ENCODE data around the gene TRABD2A. TPM values are rescaled to one million over a fixed set of nuclear protein-coding genes. Genes with fewer than 3 reads are reported as not detected.
A peak's percentile ranks its signal among the peaks of the same experiment; 100 is the strongest.

TRABD2A gene, protein sequence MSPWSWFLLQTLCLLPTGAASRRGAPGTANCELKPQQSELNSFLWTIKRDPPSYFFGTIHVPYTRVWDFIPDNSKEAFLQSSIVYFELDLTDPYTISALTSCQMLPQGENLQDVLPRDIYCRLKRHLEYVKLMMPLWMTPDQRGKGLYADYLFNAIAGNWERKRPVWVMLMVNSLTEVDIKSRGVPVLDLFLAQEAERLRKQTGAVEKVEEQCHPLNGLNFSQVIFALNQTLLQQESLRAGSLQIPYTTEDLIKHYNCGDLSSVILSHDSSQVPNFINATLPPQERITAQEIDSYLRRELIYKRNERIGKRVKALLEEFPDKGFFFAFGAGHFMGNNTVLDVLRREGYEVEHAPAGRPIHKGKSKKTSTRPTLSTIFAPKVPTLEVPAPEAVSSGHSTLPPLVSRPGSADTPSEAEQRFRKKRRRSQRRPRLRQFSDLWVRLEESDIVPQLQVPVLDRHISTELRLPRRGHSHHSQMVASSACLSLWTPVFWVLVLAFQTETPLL
- total RNA-seq (100 to 1,000 TPM in 1 of 5 donors, 10 to 100 TPM in 1, 1 to 10 TPM in 1, under 1 TPM in 2; 0.29 to 109 (median 1.3) TPM), polyA plus RNA-seq (under 1 TPM in 2 of 3 donors, not detected in 1; 0.48 to 0.50 TPM)
- long read RNA-seq, donor 1, partial matches to known transcripts = 1,406 of 1,430 reads
- long read RNA-seq, donor 1, other reads (novel, unspliced or antisense) = 23 of 1,430 reads
- long read RNA-seq, donor 2, partial matches to known transcripts = 1,570 of 1,591 reads
- long read RNA-seq, donor 2, other reads (novel, unspliced or antisense) = 18 of 1,591 reads
- long read RNA-seq, donor 3 = 0 reads
- long read RNA-seq, donor 4 = 0 reads
- long read RNA-seq, donor 5, partial matches to known transcripts = 2,465 of 2,534 reads
- long read RNA-seq, donor 5, other reads (novel, unspliced or antisense) = 67 of 2,534 reads
- long read RNA-seq, donor 6 = 0 reads
- long read RNA-seq, donor 7, partial matches to known transcripts = 2,966 of 3,027 reads
- long read RNA-seq, donor 7, other reads (novel, unspliced or antisense) = 61 of 3,027 reads
- long read RNA-seq, donor 8, partial matches to known transcripts = 2,756 of 2,798 reads
- long read RNA-seq, donor 8, other reads (novel, unspliced or antisense) = 39 of 2,798 reads
- long read RNA-seq, donor 9, partial matches to known transcripts = 3,445 of 3,505 reads
- long read RNA-seq, donor 9, other reads (novel, unspliced or antisense) = 60 of 3,505 reads
- long read RNA-seq, donor 10, partial matches to known transcripts = 864 of 866 reads
- long read RNA-seq, donor 10, other reads (novel, unspliced or antisense) = 0 of 866 reads

DNA sequence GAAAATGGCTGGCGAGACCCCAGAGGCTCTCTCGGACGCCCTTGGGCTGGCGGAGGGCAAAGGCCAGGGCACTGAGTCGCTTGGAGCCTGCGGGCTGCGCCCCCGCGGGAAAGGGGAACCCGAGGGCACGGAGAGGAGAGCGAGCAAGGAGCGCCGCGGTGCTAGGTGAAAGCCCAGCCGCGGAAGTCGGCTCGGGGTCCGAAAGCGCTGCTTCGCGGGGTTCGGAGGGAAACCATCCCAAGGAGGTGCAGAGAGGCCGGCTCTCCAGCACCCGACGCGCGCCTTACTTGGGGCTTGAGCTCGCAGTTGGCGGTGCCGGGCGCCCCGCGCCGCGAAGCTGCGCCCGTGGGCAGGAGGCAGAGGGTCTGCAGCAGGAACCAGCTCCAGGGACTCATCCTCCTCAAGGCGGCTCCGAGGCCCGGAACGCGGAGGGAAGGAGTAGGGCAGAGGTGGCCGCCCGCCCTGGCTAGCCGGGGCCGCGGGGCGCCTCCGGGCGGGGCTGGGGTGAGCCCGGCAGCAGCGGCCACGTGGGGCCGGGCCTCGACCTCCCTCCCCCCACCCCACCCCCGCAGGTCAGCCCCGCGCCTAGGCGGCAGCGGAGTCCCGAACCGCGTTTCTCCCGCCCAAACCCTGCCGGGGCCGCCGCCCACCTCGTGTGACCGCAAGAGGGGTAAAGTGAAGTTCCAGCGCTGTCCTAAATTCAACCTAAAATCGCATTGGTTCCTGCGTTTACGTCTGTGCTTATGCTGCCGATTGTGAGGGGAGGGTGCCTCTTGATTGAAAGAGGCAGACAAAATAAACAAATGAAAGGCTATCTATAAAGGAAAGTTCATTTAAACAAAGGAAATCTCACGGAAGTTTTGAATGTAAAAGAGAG lies at the start of gene TRABD2A:
Gene TRABD2A, minus strand, starts transcription at position 440 of the 877 bp plus-strand sequence. Its CDS starts 45 bp downstream, at position 395.
- Histone ChIP-seq H3K9me3 (no peaks in the 10 kb centered on the region), H3K36me3 (no peaks in the 10 kb centered on the region), H3K27ac (peak within 1 kb of the TSS in 2 of 5 donors; percentile 1 to 25), H3K4me3 (peak within 1 kb of the TSS; percentile 48 to 76 (median 56)), H3K4me1 (peaks cover 20 to 33% (median 30%) of the 10 kb centered on the region in 4 donors), H3K27me3 (peaks cover 0 to 53% (median 17%) of the 10 kb centered on the region in 3 donors)
- intact Hi-C loops (cut with DNase I; ENCODE audit: low total_unique reads) = no loop called here
- DNase-seq = peak; percentile 30 to 62
- WGBS, 5 donors = 0 to 1% (median 1%) methylated on average over 25 to 77 of the region's 77 CpGs
- no peak for TF ChIP-seq POLR2AphosphoS5 (IDR thresholded peaks at IDR 0.05)
- no peak for TF ChIP-seq POLR2A (IDR thresholded peaks at IDR 0.05)
- TF ChIP-seq, protein P1, sequence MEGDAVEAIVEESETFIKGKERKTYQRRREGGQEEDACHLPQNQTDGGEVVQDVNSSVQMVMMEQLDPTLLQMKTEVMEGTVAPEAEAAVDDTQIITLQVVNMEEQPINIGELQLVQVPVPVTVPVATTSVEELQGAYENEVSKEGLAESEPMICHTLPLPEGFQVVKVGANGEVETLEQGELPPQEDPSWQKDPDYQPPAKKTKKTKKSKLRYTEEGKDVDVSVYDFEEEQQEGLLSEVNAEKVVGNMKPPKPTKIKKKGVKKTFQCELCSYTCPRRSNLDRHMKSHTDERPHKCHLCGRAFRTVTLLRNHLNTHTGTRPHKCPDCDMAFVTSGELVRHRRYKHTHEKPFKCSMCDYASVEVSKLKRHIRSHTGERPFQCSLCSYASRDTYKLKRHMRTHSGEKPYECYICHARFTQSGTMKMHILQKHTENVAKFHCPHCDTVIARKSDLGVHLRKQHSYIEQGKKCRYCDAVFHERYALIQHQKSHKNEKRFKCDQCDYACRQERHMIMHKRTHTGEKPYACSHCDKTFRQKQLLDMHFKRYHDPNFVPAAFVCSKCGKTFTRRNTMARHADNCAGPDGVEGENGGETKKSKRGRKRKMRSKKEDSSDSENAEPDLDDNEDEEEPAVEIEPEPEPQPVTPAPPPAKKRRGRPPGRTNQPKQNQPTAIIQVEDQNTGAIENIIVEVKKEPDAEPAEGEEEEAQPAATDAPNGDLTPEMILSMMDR (IDR thresholded peaks at IDR 0.05) = no peak
- TF ChIP-seq EP300 (IDR thresholded peaks at IDR 0.05) = no peak

DNA sequence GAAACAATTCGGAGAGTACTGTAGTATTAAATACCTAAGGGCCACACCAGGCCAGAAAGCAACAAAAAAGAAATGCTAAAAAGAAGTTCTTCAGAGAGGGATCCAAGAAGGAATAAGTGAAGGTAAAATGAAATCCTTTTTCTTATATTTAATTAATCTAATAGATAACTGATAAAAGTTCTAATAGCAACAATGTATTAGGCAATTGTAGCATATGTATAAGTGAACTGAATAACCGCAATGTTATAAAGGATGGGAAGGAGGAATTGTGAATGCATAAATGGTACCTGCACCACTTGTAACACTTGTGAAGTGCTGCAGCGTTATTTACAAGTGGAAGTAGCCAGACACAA lies 46.4 kb upstream of the TRABD2A start:
- no peaks in the 10 kb centered on the region for H3K27me3 ChIP-seq
- no peak for DNase-seq
- H3K36me3 ChIP-seq = no peaks in the 10 kb centered on the region
- H3K4me1 ChIP-seq = peaks cover 15 to 41% (median 28%) of the 10 kb centered on the region in 4 donors
- intact Hi-C loops (cut with DNase I; ENCODE audit: low total_unique reads) = no loop called here
- TF ChIP-seq, protein P1 (IDR thresholded peaks at IDR 0.05) = peak in 1 of 7 experiments; percentile 24
- no peak for TF ChIP-seq POLR2AphosphoS5 (IDR thresholded peaks at IDR 0.05)
- H3K9me3 ChIP-seq = no peaks in the 10 kb centered on the region
- H3K4me3 ChIP-seq = peak overlapping the region in 1 of 4 donors; percentile 56
- WGBS, 5 donors = 45 to 50% (median 46%) methylated on average over 3 of the region's 3 CpGs
- no peak overlapping the region for H3K27ac ChIP-seq

DNA sequence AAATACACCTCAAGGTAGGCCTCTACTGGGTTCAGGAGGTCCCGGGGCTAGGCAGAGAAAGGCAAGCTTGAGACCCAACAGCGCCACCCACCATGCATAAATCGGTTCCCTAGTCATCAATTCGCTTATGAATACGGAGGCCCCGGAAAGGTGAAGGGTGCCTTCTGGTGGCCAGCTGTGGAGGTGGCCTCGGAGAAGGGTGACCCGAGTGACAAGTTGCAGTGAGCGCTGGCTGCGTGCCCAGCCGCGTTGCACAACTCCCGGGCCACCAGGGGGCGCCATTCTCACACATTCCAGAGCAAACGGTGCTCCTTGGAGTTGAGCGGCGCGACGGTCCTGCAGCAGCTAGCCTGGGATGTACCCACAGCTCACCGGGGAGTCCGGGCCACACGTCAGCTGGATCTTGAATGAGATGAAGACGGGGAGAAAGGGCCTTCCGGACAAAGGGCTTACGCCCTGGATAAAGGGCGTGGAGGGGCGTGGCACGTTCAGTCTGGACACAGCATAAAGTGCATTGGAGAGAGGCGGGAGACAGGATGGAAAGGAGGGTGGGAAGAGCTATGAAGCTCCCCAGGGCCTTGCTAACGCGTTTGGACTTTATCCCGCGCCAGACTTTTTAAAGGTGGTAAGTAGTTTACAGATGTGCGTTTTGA lies 45.0 kb upstream of the TRABD2A start:
- TF ChIP-seq POLR2A (IDR thresholded peaks at IDR 0.05) (no peak), POLR2AphosphoS5 (IDR thresholded peaks at IDR 0.05) (peak in 2 of 3 donors; percentile 70 to 94)
- TF ChIP-seq, protein P1 (IDR thresholded peaks at IDR 0.05) = peak in 6 of 7 experiments; percentile 84 to 99 (median 98)
- 3 to 7% (median 4%) methylated on average over 23 to 34 of the region's 34 CpGs for WGBS, 5 donors
- intact Hi-C loops (cut with DNase I; ENCODE audit: low total_unique reads) = no loop called here
- no peaks in the 10 kb centered on the region for H3K27me3 ChIP-seq
- DNase-seq = peak; percentile 97 to 99
- H3K36me3 ChIP-seq = no peaks in the 10 kb centered on the region
- peak overlapping the region; percentile 37 to 56 (median 44) for H3K4me3 ChIP-seq
- no peaks in the 10 kb centered on the region for H3K9me3 ChIP-seq
- peaks cover 15 to 41% (median 28%) of the 10 kb centered on the region in 4 donors for H3K4me1 ChIP-seq
- peak overlapping the region in 4 of 5 donors; percentile 36 to 78 (median 52) for H3K27ac ChIP-seq

All from stomach (tissue), 19 donors.